ENCODE results near the gene CLTCL1. TPM values are rescaled to one million over a fixed set of nuclear protein-coding genes. Genes with fewer than 3 reads are reported as not detected.

The CLTCL1 gene
- total and polyA plus RNA-seq, 4 donors, result 2.0 to 4.8 (median 2.6) TPM

DNA sequence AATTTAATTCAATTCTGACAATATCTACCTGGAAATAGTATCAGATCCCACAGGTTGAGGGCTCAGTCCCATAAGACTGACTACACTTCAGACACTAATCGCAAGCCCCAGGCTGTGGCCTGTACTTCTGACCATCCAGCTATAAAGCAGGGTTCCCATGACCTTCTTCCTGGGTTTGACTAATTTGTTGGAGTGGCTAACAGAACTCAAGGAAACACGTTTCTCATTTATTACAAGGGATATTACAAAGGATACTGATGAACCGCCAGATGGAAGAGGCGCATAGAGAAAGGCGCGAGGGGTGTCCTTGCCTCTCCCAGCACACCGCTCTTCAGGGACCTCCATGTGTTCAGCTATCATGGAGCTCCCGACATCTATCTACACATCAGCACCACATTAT lies 13.7 kb downstream of the CLTCL1 start:
- Histone ChIP-seq H3K4me1 (ENCODE audit: control insufficient read depth in 4 of 4, insufficient read depth in 4 of 4, low read length in 3 of 4) (no peaks in the 10 kb centered on the region), H3K27me3 (ENCODE audit: control insufficient read depth in 4 of 4, insufficient read depth in 4 of 4, low read length in 3 of 4) (no peaks in the 10 kb centered on the region), H3K27ac (ENCODE audit: low read depth in 1 of 2, low read length in 2 of 2) (no peak overlapping the region), H3K9me3 (ENCODE audit: control insufficient read depth in 4 of 4, low read length in 3 of 4) (no peaks in the 10 kb centered on the region), H3K36me3 (ENCODE audit: control insufficient read depth in 4 of 4, insufficient read depth in 3 of 4, low read depth in 1 of 4, low read length in 3 of 4) (peaks cover 0 to 2% (median 0%) of the 10 kb centered on the region in 4 donors), H3K4me3 (ENCODE audit: low read depth in 1 of 3, low read length in 3 of 3) (no peak overlapping the region), H3K9ac (ENCODE audit: low read depth in 1 of 2, low read length in 2 of 2) (no peak overlapping the region)
- DNase-seq (ENCODE audit: low spot score), result no peak
- 96% methylated on average over 8 of the region's 8 CpGs for WGBS
- TF ChIP-seq, protein P1, sequence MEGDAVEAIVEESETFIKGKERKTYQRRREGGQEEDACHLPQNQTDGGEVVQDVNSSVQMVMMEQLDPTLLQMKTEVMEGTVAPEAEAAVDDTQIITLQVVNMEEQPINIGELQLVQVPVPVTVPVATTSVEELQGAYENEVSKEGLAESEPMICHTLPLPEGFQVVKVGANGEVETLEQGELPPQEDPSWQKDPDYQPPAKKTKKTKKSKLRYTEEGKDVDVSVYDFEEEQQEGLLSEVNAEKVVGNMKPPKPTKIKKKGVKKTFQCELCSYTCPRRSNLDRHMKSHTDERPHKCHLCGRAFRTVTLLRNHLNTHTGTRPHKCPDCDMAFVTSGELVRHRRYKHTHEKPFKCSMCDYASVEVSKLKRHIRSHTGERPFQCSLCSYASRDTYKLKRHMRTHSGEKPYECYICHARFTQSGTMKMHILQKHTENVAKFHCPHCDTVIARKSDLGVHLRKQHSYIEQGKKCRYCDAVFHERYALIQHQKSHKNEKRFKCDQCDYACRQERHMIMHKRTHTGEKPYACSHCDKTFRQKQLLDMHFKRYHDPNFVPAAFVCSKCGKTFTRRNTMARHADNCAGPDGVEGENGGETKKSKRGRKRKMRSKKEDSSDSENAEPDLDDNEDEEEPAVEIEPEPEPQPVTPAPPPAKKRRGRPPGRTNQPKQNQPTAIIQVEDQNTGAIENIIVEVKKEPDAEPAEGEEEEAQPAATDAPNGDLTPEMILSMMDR (IDR thresholded peaks at IDR 0.05; ENCODE audit: low read depth, low read length, missing input control), result no peak
- TF ChIP-seq, protein P2, sequence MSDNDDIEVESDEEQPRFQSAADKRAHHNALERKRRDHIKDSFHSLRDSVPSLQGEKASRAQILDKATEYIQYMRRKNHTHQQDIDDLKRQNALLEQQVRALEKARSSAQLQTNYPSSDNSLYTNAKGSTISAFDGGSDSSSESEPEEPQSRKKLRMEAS (IDR thresholded peaks at IDR 0.05), result no peak
- TF ChIP-seq YY1 (IDR thresholded peaks at IDR 0.05) (no peak), JUND (IDR thresholded peaks at IDR 0.05) (no peak), HNF4A (conservative IDR thresholded peaks at IDR 0.05) (no peak)
- TF ChIP-seq, protein P3, sequence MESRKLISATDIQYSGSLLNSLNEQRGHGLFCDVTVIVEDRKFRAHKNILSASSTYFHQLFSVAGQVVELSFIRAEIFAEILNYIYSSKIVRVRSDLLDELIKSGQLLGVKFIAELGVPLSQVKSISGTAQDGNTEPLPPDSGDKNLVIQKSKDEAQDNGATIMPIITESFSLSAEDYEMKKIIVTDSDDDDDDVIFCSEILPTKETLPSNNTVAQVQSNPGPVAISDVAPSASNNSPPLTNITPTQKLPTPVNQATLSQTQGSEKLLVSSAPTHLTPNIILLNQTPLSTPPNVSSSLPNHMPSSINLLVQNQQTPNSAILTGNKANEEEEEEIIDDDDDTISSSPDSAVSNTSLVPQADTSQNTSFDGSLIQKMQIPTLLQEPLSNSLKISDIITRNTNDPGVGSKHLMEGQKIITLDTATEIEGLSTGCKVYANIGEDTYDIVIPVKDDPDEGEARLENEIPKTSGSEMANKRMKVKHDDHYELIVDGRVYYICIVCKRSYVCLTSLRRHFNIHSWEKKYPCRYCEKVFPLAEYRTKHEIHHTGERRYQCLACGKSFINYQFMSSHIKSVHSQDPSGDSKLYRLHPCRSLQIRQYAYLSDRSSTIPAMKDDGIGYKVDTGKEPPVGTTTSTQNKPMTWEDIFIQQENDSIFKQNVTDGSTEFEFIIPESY (IDR thresholded peaks at IDR 0.05), result no peak

DNA sequence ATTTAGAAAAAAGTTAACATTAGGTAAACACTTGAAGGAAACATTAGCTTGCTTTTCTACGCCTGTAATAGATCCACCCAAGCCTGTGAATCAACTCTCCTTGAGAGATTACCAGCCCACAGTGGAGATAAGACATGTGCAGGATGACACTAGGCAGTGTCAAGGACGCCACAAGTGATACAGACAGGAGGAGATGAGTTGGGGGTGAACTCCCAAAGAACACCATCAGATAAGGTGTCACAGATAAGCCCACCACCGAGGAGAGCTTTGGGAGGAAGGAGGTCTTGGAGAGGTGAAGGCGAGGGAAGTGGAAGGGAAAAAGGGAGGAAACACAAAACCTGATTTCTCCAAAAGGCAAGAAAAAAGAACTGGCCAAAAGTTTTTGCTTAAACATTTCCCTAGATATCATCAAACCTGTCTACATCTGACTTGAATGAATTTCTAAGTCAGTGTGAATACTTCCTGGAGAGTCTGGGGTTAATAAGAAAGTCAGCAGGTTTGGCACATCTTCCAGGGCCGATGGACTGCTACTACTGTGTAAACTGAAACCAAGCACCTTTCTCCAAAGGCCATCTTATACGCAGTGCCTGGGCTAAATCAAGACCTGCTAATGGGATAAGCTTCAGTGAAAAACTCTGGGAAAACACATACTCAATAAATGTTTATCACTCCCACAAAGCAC lies 15.5 kb downstream of the CLTCL1 start:
- 48% methylated on average over 6 of the region's 6 CpGs for WGBS
- Histone ChIP-seq H3K9me3 (ENCODE audit: control insufficient read depth in 4 of 4, low read length in 3 of 4) (no peaks in the 10 kb centered on the region), H3K36me3 (ENCODE audit: control insufficient read depth in 4 of 4, insufficient read depth in 3 of 4, low read depth in 1 of 4, low read length in 3 of 4) (peaks cover 0 to 2% (median 0%) of the 10 kb centered on the region in 4 donors), H3K4me3 (ENCODE audit: low read depth in 1 of 3, low read length in 3 of 3) (no peak overlapping the region), H3K27me3 (ENCODE audit: control insufficient read depth in 4 of 4, insufficient read depth in 4 of 4, low read length in 3 of 4) (no peaks in the 10 kb centered on the region), H3K4me1 (ENCODE audit: control insufficient read depth in 4 of 4, insufficient read depth in 4 of 4, low read length in 3 of 4) (no peaks in the 10 kb centered on the region), H3K9ac (ENCODE audit: low read depth in 1 of 2, low read length in 2 of 2) (no peak overlapping the region), H3K27ac (ENCODE audit: low read depth in 1 of 2, low read length in 2 of 2) (no peak overlapping the region)
- no peak for DNase-seq (ENCODE audit: low spot score)
- TF ChIP-seq RXRA (IDR thresholded peaks at IDR 0.05) (no peak), NR2F2 (IDR thresholded peaks at IDR 0.05) (no peak), EGR1 (IDR thresholded peaks at IDR 0.05; ENCODE audit: low read depth in 2 of 2) (no peak), YY1 (IDR thresholded peaks at IDR 0.05) (no peak), HNF4G (IDR thresholded peaks at IDR 0.05) (no peak), JUND (IDR thresholded peaks at IDR 0.05) (no peak), FOXA1 (IDR thresholded peaks at IDR 0.05) (no peak), GABPA (IDR thresholded peaks at IDR 0.05 in 1 of 2, conservative IDR thresholded peaks at IDR 0.05 in 1 of 2) (no peak), TAF1 (conservative IDR thresholded peaks at IDR 0.05) (no peak), RAD21 (IDR thresholded peaks at IDR 0.05) (no peak), SP1 (IDR thresholded peaks at IDR 0.05) (no peak), FOXA2 (IDR thresholded peaks at IDR 0.05) (no peak)
- TF ChIP-seq, protein P4, sequence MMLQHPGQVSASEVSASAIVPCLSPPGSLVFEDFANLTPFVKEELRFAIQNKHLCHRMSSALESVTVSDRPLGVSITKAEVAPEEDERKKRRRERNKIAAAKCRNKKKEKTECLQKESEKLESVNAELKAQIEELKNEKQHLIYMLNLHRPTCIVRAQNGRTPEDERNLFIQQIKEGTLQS (IDR thresholded peaks at IDR 0.05), result no peak
- TF ChIP-seq, protein P2 (IDR thresholded peaks at IDR 0.05), result no peak
- TF ChIP-seq, protein P3 (IDR thresholded peaks at IDR 0.05), result no peak
- TF ChIP-seq, protein P5, sequence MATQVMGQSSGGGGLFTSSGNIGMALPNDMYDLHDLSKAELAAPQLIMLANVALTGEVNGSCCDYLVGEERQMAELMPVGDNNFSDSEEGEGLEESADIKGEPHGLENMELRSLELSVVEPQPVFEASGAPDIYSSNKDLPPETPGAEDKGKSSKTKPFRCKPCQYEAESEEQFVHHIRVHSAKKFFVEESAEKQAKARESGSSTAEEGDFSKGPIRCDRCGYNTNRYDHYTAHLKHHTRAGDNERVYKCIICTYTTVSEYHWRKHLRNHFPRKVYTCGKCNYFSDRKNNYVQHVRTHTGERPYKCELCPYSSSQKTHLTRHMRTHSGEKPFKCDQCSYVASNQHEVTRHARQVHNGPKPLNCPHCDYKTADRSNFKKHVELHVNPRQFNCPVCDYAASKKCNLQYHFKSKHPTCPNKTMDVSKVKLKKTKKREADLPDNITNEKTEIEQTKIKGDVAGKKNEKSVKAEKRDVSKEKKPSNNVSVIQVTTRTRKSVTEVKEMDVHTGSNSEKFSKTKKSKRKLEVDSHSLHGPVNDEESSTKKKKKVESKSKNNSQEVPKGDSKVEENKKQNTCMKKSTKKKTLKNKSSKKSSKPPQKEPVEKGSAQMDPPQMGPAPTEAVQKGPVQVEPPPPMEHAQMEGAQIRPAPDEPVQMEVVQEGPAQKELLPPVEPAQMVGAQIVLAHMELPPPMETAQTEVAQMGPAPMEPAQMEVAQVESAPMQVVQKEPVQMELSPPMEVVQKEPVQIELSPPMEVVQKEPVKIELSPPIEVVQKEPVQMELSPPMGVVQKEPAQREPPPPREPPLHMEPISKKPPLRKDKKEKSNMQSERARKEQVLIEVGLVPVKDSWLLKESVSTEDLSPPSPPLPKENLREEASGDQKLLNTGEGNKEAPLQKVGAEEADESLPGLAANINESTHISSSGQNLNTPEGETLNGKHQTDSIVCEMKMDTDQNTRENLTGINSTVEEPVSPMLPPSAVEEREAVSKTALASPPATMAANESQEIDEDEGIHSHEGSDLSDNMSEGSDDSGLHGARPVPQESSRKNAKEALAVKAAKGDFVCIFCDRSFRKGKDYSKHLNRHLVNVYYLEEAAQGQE (IDR thresholded peaks at IDR 0.05), result no peak
- TF ChIP-seq, protein P1 (IDR thresholded peaks at IDR 0.05; ENCODE audit: low read depth, low read length, missing input control), result no peak

All from liver (tissue), 9 donors.